ENCODE results near the gene H2BK1. TPM values are rescaled to one million over a fixed set of nuclear protein-coding genes. Genes with fewer than 3 reads are reported as not detected.

H2BK1 gene
- polyA plus RNA-seq, 1 donor (not counting 4 experiments of a cell fraction or from before 2014, with no cell fraction given) = not detected

- Histone ChIP-seq H3K9me3 (ENCODE audit: control insufficient read depth, low read depth, low read length) (no peaks in the 10 kb centered on the region), H3K27me3 (ENCODE audit: control insufficient read depth, extremely low read depth, insufficient read depth, low read length) (peaks cover 21% of the 10 kb centered on the region), H3K27ac (ENCODE audit: control insufficient read depth, insufficient read depth, low read length) (no peak overlapping the region), H3K4me3 (ENCODE audit: control insufficient read depth in 2 of 3, extremely low read depth in 1 of 3, insufficient read depth in 2 of 3, low read depth in 1 of 3, low read length in 3 of 3) (no peak overlapping the region), H4K20me1 (ENCODE audit: control insufficient read depth, extremely low read depth, insufficient read depth, low read length) (no peaks in the 10 kb centered on the region), H3K9me1 (ENCODE audit: control insufficient read depth, extremely low read depth, insufficient read depth, low read length) (no peaks in the 10 kb centered on the region), H3K36me3 (ENCODE audit: control insufficient read depth in 2 of 2, extremely low read depth in 1 of 2, insufficient read depth in 2 of 2, low read length in 2 of 2) (no peaks in the 10 kb centered on the region), H2AFZ (ENCODE audit: control insufficient read depth, low read length) (no peak overlapping the region), H3K4me2 (ENCODE audit: control insufficient read depth, extremely low read depth, insufficient read depth, low read depth, low read length) (no peak overlapping the region), H3K9ac (ENCODE audit: control insufficient read depth, extremely low read depth, insufficient read depth, low read length) (no peak overlapping the region), H3K4me1 (ENCODE audit: control insufficient read depth, extremely low read depth, insufficient read depth, low read length) (no peaks in the 10 kb centered on the region), H3K79me2 (ENCODE audit: control insufficient read depth, insufficient read depth, low read length) (no peaks in the 10 kb centered on the region)
- dilution Hi-C loops (cut with MboI; ENCODE audit: extremely low pct_ligation_motif_present, low sequenced_read_pairs) = no loop called here
- no peak for DNase-seq (ENCODE audit: low read depth, low spot score)
- TF ChIP-seq CTCF (optimal IDR thresholded peaks at IDR 0.05 in 1 of 3, IDR thresholded peaks at IDR 0.05 in 1 of 3, conservative IDR thresholded peaks at IDR 0.05 in 1 of 3; ENCODE audit: extremely low read depth in 1 of 3, insufficient read depth in 2 of 3, low read length in 3 of 3) (no peak), EZH2 (IDR thresholded peaks at IDR 0.05; ENCODE audit: low read length) (no peak)
- FAIRE-seq = no peak
Measured at GRCh38 chr7:151187409-151188251, 22.7 kb downstream of the H2BK1 start.

GRCh38 chr7:151186640-151187408 is 23.5 kb downstream of the H2BK1 start, which contains the start of gene ASB10:
TSS of gene ASB10 (minus strand) at chr7:151187250. CDS start at chr7:151187130, 120 bp downstream.
- TF ChIP-seq CTCF (optimal IDR thresholded peaks at IDR 0.05 in 1 of 3, IDR thresholded peaks at IDR 0.05 in 1 of 3, conservative IDR thresholded peaks at IDR 0.05 in 1 of 3; ENCODE audit: extremely low read depth in 1 of 3, insufficient read depth in 2 of 3, low read length in 3 of 3) = no peak
- no peak for TF ChIP-seq EZH2 (IDR thresholded peaks at IDR 0.05; ENCODE audit: low read length)
- Histone ChIP-seq H3K27ac (ENCODE audit: control insufficient read depth, insufficient read depth, low read length) (no peak within 1 kb of the TSS), H3K4me3 (ENCODE audit: control insufficient read depth in 2 of 3, extremely low read depth in 1 of 3, insufficient read depth in 2 of 3, low read depth in 1 of 3, low read length in 3 of 3) (no peak within 1 kb of the TSS), H3K4me2 (ENCODE audit: control insufficient read depth, extremely low read depth, insufficient read depth, low read depth, low read length) (no peak within 1 kb of the TSS), H3K4me1 (ENCODE audit: control insufficient read depth, extremely low read depth, insufficient read depth, low read length) (no peaks in the 10 kb centered on the region), H3K36me3 (ENCODE audit: control insufficient read depth in 2 of 2, extremely low read depth in 1 of 2, insufficient read depth in 2 of 2, low read length in 2 of 2) (no peaks in the 10 kb centered on the region), H3K79me2 (ENCODE audit: control insufficient read depth, insufficient read depth, low read length) (no peaks in the 10 kb centered on the region), H2AFZ (ENCODE audit: control insufficient read depth, low read length) (no peak within 1 kb of the TSS), H3K9me1 (ENCODE audit: control insufficient read depth, extremely low read depth, insufficient read depth, low read length) (no peaks in the 10 kb centered on the region), H3K9me3 (ENCODE audit: control insufficient read depth, low read depth, low read length) (no peaks in the 10 kb centered on the region), H3K9ac (ENCODE audit: control insufficient read depth, extremely low read depth, insufficient read depth, low read length) (no peak within 1 kb of the TSS), H4K20me1 (ENCODE audit: control insufficient read depth, extremely low read depth, insufficient read depth, low read length) (no peaks in the 10 kb centered on the region), H3K27me3 (ENCODE audit: control insufficient read depth, extremely low read depth, insufficient read depth, low read length) (peaks cover 21% of the 10 kb centered on the region)
- dilution Hi-C loops (cut with MboI; ENCODE audit: extremely low pct_ligation_motif_present, low sequenced_read_pairs) = no loop called here
- FAIRE-seq (no peak), DNase-seq (ENCODE audit: low read depth, low spot score) (no peak)
